GM21529 (cell line): Measurements from ENCODE around the gene TPM4.

Experiments used
- ATAC-seq: cut with Tn5 transposase; IDR thresholded peaks from one replicate; pipeline ENCODE4 v1.9.1; 2021; ENCODE audit not compliant: unreplicated experiment

The TPM4 gene

GRCh38 chr19:16041299-16041990 is 34.9 kb upstream of the TPM4 start:
- no peak for ATAC-seq

DNA sequence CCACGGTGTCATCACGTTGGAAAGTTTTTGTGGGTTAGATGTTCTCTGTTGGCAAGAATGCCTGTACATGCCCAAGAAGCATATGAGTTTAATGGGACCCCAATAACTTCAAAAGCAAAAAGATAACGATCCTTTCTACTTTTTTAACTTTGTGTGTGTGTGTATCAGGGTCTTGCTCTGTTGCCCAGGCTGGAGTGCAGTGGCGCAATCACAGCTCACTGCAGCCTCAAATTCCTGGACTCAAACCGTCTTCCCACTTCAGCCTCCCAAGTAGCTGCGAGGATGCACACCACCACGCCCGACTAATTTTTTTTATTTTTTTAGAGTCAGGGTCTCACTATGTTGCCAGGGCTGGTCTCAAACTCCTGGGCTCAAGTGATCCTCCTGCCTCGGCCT is 34.3 kb upstream of the TPM4 start:
- no peak for ATAC-seq

DNA sequence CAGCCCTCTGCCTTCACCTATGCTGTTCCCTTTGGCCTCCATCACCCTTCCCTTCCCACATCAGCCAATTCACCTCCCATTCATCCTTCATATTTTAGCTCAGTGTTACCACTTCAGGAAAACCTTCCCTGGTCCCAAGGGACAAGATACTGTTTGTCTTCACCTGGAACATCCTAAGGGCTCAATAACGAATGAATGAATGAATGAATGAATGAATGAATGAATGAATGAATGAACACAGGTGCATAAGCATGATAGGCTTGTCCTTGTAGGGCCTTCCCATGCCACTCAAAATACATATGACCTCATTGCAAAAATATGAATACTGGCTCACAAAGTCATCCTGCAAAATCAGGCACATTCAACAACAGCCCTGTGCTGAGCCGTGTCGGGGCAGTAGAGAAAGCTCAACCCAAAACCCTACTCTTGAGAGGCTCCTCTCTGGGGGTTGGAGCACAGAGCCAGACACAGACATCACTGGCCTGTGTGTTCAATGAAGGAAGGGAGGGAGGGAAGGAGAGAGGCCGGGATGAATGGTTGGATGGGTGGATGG is 33.7 kb upstream of the TPM4 start:
- ATAC-seq = no peak

- no peak for ATAC-seq
These were observed 33.0 kb upstream of the TPM4 start for GRCh38 chr19:16043156-16043757.

- ATAC-seq = no peak
These were observed 31.5 kb upstream of the TPM4 start for GRCh38 chr19:16044746-16045145.

DNA sequence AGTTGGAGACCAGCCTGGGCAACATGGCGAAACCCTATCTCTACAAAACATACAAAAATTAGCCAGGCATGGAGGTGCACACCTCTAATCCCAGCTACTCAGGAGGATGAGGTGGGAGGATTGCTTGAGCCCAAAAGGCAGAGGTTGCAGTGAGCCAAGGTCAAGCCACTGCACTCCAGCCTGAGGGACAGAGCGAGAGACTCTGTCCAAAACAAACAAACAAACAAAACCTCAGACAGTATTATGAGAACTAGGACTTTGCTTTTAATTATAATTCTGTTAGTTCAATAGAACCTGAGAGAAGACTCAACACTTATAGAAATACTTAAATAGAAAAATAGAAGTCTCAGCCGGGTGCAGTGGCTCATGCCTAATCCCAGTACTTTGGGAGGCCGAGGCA is 31.1 kb upstream of the TPM4 start:
- no peak for ATAC-seq

GRCh38 chr19:16045893-16046292 is 30.4 kb upstream of the TPM4 start:
- no peak for ATAC-seq

GRCh38 chr19:16048583-16048982 is 27.7 kb upstream of the TPM4 start:
- no peak for ATAC-seq

GRCh38 chr19:16051254-16052025 is 24.9 kb upstream of the TPM4 start:
- no peak for ATAC-seq

DNA sequence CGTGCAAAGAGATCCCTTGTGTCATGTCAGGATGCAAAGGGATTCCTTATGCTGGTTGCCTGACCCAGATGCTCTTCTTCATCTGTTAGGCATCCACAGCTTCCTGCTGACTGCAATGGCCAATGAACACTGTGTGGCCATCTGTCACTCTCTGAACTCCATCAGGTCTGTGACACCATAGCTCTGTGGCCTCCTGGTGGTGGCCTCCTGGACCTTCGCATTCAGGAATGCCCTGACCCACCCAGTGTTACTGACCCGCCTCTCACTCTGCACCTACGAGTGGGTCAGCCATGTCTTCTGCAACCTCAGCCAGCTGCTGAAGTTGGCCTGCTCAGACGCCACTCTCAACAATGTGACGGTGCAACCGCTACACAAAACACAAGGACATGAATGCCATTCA is 23.9 kb upstream of the TPM4 start:
- ATAC-seq = no peak

GRCh38 chr19:16057062-16057461 is 19.2 kb upstream of the TPM4 start:
- no peak for ATAC-seq

DNA sequence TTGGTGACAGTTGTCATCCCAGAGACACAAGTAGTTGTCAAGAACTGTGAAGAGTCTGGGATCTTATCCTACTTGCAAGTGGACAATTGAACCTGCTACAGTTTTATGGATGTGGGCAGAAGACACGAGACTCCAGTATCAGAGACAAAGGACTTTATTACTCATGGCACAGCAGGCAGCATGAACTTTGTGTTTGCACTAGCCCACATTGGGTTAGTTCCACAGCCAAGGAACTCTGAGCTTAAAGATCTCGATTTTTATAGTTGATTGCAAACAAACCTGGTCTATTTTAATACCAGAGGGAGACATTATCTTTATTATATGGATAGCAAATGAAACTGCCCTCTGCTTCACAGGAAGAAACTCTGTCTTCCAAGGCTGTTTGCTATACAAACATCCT is 16.0 kb upstream of the TPM4 start:
- no peak for ATAC-seq

DNA sequence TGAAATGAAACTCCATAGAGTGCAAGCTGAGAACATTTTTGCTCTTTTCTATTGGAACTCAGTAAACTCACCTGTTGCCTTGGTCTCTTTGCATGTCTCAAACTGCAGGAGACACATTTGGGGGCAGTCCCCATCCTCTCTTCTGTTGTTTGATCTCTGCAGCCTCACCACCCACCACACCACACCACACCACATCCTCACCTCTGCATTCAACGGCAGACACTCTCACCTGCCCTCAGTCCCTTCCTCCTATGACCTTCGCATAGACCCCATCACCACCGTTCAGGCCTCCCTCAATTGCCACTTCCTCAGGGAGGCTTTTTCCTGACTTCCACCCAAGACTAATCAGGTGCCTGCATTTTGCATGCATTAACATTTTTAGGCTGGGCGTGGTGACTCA is 14.4 kb upstream of the TPM4 start:
- ATAC-seq = no peak

DNA sequence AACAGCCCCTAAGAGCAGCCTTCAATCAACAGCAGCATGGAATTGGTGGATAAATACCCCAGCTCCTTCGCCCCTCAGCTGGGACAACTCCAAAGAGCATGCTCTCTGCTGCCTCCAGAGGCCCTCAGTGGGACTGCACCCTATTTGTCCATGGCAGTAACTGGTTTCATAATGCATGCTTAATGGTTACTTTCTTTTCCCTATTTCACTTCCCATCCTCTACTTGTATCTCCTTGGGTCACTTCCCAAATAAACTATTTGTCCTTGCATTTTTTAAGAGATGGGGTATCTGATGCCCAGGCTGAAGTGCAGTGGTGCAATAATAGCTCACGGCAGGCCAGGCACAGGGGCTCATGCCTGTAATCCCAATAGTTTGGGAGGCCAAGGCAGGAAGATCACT is 13.5 kb upstream of the TPM4 start:
- ATAC-seq = no peak

DNA sequence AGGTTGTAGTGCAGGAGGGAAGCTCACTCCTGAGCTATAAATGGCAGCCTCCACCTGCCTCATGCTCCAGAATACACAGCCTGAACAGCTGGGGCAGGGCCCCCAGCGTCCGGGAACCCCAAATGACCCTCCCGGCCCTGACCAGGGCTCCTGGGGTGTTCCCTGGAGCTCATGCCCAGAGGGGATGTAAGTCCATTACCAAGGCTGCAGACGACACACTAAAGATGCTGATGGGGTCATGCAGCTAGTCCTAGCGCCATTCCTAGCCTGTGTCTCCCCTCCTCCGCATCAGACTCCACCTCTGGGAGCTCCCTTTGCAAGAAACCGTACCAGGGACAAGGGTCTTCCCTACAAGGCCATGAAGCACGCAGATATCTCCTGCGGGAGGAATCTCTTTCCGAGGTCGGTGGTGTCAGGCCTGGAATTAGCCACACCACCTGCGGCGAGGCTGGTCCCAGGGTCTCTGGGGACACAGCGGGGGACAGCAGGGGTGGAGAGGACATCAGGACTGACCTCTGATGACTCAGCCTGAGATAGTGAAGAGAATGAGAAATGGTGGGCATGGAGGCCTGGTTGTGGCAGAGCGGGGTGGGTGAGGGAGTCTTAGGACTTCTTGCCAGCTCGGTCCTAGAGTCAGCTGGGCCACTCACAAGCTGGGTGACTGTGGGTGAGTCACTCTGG is 11.9 kb upstream of the TPM4 start:
- no peak for ATAC-seq

DNA sequence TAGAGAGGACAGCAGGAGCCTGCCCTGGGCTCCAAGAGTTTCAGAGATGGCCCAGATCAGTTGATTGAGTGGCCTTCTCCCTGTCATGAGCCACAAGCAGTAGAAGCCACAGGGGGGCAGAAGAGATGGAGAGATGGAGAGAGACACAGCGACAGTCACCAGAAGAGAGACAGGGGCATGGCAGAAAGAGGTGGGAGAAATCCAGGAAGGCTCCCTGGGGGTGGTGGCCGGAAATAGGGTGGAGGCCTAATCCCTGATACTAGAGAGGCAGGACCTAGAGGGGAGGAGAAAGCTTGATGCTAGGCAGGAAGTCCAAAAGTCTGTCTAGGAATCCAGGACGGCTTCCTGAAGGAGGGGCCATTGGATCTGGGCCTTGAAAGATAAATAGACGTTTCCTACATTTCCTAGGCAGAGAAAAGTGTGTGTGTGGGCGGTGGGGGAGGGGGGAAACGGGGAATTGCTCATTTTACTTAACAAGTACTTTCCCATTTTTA is 9.6 kb upstream of the TPM4 start:
- no peak for ATAC-seq

DNA sequence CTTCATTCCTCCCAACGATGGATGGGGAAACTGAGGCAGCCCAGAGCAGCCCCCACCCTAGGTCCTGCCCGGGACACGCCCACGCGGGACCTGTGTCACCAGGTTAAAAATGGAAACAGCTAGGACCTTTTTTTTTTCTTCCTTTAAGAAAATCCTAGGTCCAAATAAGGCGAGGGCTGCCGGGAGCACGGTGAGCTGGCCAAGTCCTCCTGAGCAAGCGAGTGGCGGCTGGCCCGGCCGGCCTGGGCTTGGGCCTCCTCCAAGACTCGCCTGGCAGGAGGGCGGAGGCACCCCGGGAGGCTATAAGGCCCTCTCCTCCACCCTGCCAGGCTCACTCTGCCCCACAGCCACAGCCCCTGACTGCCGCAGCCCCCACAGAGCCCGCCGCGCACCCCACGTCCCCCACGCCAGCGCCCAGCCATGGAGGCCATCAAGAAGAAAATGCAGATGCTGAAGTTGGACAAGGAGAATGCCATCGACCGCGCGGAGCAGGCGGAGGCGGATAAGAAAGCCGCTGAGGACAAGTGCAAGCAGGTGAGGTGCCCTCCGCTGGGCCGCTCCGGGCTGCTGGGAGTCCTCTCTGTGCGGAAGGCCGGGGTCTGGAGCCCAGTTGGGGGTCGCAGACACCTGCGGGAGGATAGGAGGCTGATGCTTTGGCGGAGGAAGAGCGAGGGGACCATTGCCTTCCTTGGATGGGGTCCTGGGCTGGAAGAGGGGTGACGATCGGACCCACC is 8.9 kb upstream of the TPM4 start:
- no peak for ATAC-seq

GRCh38 chr19:16068696-16069259 is 7.5 kb upstream of the TPM4 start:
- ATAC-seq = no peak

DNA sequence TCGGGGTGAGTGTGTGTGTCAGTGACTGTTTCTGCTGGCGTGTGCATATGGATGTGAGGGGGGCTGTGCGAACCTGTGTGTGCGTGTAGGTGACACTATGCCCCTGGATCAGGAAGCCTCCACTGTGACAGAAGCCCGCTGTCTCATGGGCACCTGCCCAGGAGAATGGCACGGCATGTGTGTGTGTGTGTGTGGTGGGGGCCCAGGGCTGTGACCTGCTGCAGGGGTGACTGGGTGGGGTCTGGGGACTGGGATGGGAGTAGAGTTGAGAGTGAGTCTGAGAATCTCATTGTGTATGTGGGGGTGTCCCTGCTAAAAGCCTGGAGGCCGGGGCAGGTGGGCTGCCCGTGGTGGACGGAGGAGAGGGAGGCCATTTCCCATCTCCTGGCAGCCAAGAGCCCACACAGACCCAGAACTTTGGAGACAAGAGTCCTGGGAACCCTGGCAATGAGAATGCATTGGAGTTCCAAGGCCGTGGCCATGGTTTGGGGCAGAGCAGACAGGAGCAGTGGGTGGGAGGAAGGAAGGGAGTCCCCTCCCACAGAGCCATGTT is 6.4 kb upstream of the TPM4 start:
- no peak for ATAC-seq
